VCaP (cell line): ENCODE results near the gene GPAM.

Experiments
- H3K27ac ChIP-seq: fragments of 450-650 bp; 2 replicates; pipeline ENCODE4 v1.5.1; 2017
- CTCF ChIP-seq: fragments of 450-650 bp; conservative IDR thresholded peaks from 2 replicates; pipeline ENCODE4 v1.5.1; 2017; ENCODE audit warnings: mild to moderate bottlenecking, moderate library complexity

The GPAM gene

GRCh38 chr10:112140110-112140970 lies 43.2 kb downstream of the GPAM start:
- TF ChIP-seq CTCF: peak; percentile 97
- no peak overlapping the region for H3K27ac ChIP-seq

- no peak for TF ChIP-seq CTCF
- no peak overlapping the region for H3K27ac ChIP-seq
Measured at GRCh38 chr10:112139176-112139575, 44.4 kb downstream of the GPAM start.

- H3K27ac ChIP-seq: no peak overlapping the region
Measured at GRCh38 chr10:112137154-112137987, 46.2 kb downstream of the GPAM start.

GRCh38 chr10:112136486-112137153 lies 46.9 kb downstream of the GPAM start:
- TF ChIP-seq CTCF: no peak
- no peak overlapping the region for H3K27ac ChIP-seq

More at GRCh38 chr10:112137154-112137987, 46.2 kb downstream of the GPAM start:
- TF ChIP-seq CTCF: peak; percentile 97

- H3K27ac ChIP-seq: no peak overlapping the region
- TF ChIP-seq CTCF: no peak
Measured at GRCh38 chr10:112135604-112136003, 48.0 kb downstream of the GPAM start.

GRCh38 chr10:112132435-112132834 lies 51.1 kb downstream of the GPAM start:
- TF ChIP-seq CTCF: no peak
- H3K27ac ChIP-seq: no peak overlapping the region

GRCh38 chr10:112131996-112132395 lies 51.6 kb downstream of the GPAM start:
- no peak overlapping the region for H3K27ac ChIP-seq
- no peak for TF ChIP-seq CTCF
